Neural progenitor cell (in vitro differentiated cells): ENCODE results near the gene ZSCAN21.

Experiments
- CTCF ChIP-seq: fragments of 200-600 bp; sonication (generic); IDR thresholded peaks from 2 replicates; pipeline ENCODE4 v1.5.1; 2017; ENCODE audit warnings: antibody characterized with exemption, mild to moderate bottlenecking
- EZH2 ChIP-seq: fragments of 200-600 bp; sonication (generic); IDR thresholded peaks from 2 replicates; pipeline ENCODE4 v1.6.1; 2017; ENCODE audit warnings: antibody characterized with exemption, mild to moderate bottlenecking, moderate library complexity
- EZH2phosphoT487 ChIP-seq: fragments of 200-600 bp; sonication (generic); IDR thresholded peaks from 2 replicates; pipeline ENCODE4 v1.6.1; 2017; ENCODE audit warnings: antibody characterized with exemption

- no peak for TF ChIP-seq CTCF
- no peak for TF ChIP-seq EZH2
- TF ChIP-seq EZH2phosphoT487, result no peak
Observed at GRCh38 chr7:100051611-100052010, 2.0 kb downstream of the ZSCAN21 start.
